SK-N-SH (cell line): Measurements from ENCODE around the gene SCNN1B. TPM values are rescaled to one million over a fixed set of nuclear protein-coding genes. Genes with fewer than 3 reads are reported as not detected.

Source experiments
- CTCF ChIA-PET: fragments of 300-600, 350-600 bp; formaldehyde crosslinking; extraction: SDS; loops from one replicate; lab custom pipeline; 2021; lab: Yijun Ruan, JAX
- POLR2A ChIA-PET: fragments of 350-600 bp; sonication (Branson Sonifier 250); formaldehyde crosslinking; extraction: SDS; loops from one replicate; lab custom pipeline; 2020; ENCODE audit warnings: antibody characterized with exemption, inconsistent platforms; lab: Yijun Ruan, JAX
- DNase-seq: peaks from one replicate; pipeline ENCODE4 v3.0.0; 2012
- H2AFZ ChIP-seq: fragments of 200-600 bp; sonication (generic); 2 replicates; pipeline ENCODE4 v1.8.1; 2016; ENCODE audit warnings: antibody characterized with exemption, mild to moderate bottlenecking, low read depth
- H3F3A ChIP-seq: fragments of 200-600 bp; sonication (generic); replicated peaks from 2 replicates; pipeline ENCODE3; 2016; ENCODE audit warnings: antibody characterized with exemption, mild to moderate bottlenecking; ENCODE audit not compliant: insufficient read depth
- H3K27ac ChIP-seq, 2 experiments: fragments of 200-500 bp in 1 of 2; fragments of 200-600 bp in 1 of 2; sonication (Bioruptor generic) in 1 of 2; sonication (generic), shearing (Covaris generic) in 1 of 2; 2 replicates each; pipeline versions ENCODE4 v1.5.1 to v1.6.1; 2014 to 2016; ENCODE audit warnings: low read depth in 2 of 2, inconsistent platforms in 1 of 2, low read length in 1 of 2, mild to moderate bottlenecking in 1 of 2, mixed read lengths in 1 of 2
- H3K27me3 ChIP-seq: fragments of 200-600 bp; sonication (generic), shearing (Covaris generic); 2 replicates; pipeline ENCODE4 v1.6.1; 2016; ENCODE audit warnings: mixed run types; ENCODE audit not compliant: insufficient read depth
- H3K36me3 ChIP-seq, 2 experiments: fragments of 200-500 bp in 1 of 2; fragments of 200-600 bp in 1 of 2; sonication (Bioruptor generic) in 1 of 2; sonication (generic) in 1 of 2; replicated peaks in 1 of 2; 2 replicates each; pipeline versions ENCODE3 to v1.5.1; 2014 to 2016; ENCODE audit warnings: low read length in 1 of 2, mild to moderate bottlenecking in 1 of 2; ENCODE audit not compliant: insufficient read depth in 2 of 2, control insufficient read depth in 1 of 2
- H3K4me1 ChIP-seq, 2 experiments: fragments of 200-500 bp in 1 of 2; fragments of 200-600 bp in 1 of 2; sonication (Bioruptor generic) in 1 of 2; sonication (generic), shearing (Covaris generic) in 1 of 2; 2 replicates each; pipeline versions ENCODE4 v1.5.1 to v1.6.1; 2014 to 2016; ENCODE audit warnings: low read depth in 1 of 2, low read length in 1 of 2, mixed run types in 1 of 2; ENCODE audit not compliant: insufficient read depth in 2 of 2, control insufficient read depth in 1 of 2
- H3K4me2 ChIP-seq: fragments of 200-600 bp; sonication (generic), shearing (Covaris generic); 2 replicates; pipeline ENCODE4 v1.6.1; 2017; ENCODE audit warnings: mixed run types
- H3K4me3 ChIP-seq, 2 experiments: fragments of 200-500 bp in 1 of 2; fragments of 200-600 bp in 1 of 2; sonication (Bioruptor generic) in 1 of 2; sonication (generic), shearing (Covaris generic) in 1 of 2; 2 replicates each; pipeline versions ENCODE4 v1.5.1 to v1.8.1; 2014 to 2016; ENCODE audit warnings: low read depth in 2 of 2, inconsistent platforms in 1 of 2, low read length in 1 of 2, mild to moderate bottlenecking in 1 of 2, mixed read lengths in 1 of 2, moderate library complexity in 1 of 2
- H3K79me2 ChIP-seq: fragments of 200-600 bp; sonication (generic); 2 replicates; pipeline ENCODE4 v1.8.1; 2017; ENCODE audit warnings: mild to moderate bottlenecking; ENCODE audit not compliant: insufficient read depth
- H3K9ac ChIP-seq: fragments of 200-600 bp; sonication (generic); 2 replicates; pipeline ENCODE4 v1.6.1; 2017; ENCODE audit warnings: mixed run types
- H3K9me2 ChIP-seq: fragments of 200-600 bp; sonication (generic); 2 replicates; pipeline ENCODE4 v1.6.1; 2017; ENCODE audit warnings: mixed run types
- H3K9me3 ChIP-seq: fragments of 200-600 bp; sonication (generic); 2 replicates; pipeline ENCODE4 v1.6.1; 2017; ENCODE audit warnings: mixed run types, mild to moderate bottlenecking, moderate library complexity
- H4K20me1 ChIP-seq: fragments of 200-600 bp; sonication (generic); 2 replicates; pipeline ENCODE4 v1.6.1; 2017; ENCODE audit warnings: mild to moderate bottlenecking, mixed run types; ENCODE audit not compliant: insufficient read depth
- CHD2 ChIP-seq: fragments of 150-350 bp; IDR thresholded peaks from 2 replicates; pipeline ENCODE4 v1.6.1; 2018; ENCODE audit warnings: low read length; ENCODE audit not compliant: partially characterized antibody
- ELF1 ChIP-seq: IDR thresholded peaks from 2 replicates; pipeline ENCODE4 v1.4.0; 2012
- EP300 ChIP-seq, 2 experiments: IDR thresholded peaks; 2 replicates each; pipeline versions ENCODE4 v1.4.0 to v1.6.1; 2012; ENCODE audit warnings: borderline replicate concordance in 1 of 2, low read depth in 1 of 2, low read length in 1 of 2
- EZH2phosphoT487 ChIP-seq: fragments of 200-600 bp; sonication (generic); IDR thresholded peaks from 2 replicates; pipeline ENCODE4 v1.6.1; 2017; ENCODE audit warnings: low read depth, mixed run types, mild to moderate bottlenecking, antibody characterized with exemption, moderate library complexity, borderline replicate concordance
- FOXJ3 ChIP-seq: sonication (generic); formaldehyde crosslinking; IDR thresholded peaks from 2 replicates; pipeline ENCODE4 v1.5.1; 2020; ENCODE audit warnings: mild to moderate bottlenecking, missing genetic modification reagents
- GABPA ChIP-seq: IDR thresholded peaks from 2 replicates; pipeline ENCODE4 v1.4.0; 2012; ENCODE audit warnings: low read depth, mild to moderate bottlenecking
- GATA2 ChIP-seq: sonication (generic); formaldehyde crosslinking; IDR thresholded peaks from 2 replicates; pipeline ENCODE4 v1.5.0; 2020; ENCODE audit warnings: mild to moderate bottlenecking, missing genetic modification reagents
- IRF3 ChIP-seq: fragments of 150-350 bp; IDR thresholded peaks from 2 replicates; pipeline ENCODE4 v1.6.1; 2016; ENCODE audit warnings: mild to moderate bottlenecking, low read depth, low read length
- MAX ChIP-seq: IDR thresholded peaks from 2 replicates; pipeline ENCODE4 v1.4.0; 2012; ENCODE audit warnings: low read depth
- MXI1 ChIP-seq: IDR thresholded peaks from 2 replicates; pipeline ENCODE4 v1.6.1; 2012; ENCODE audit warnings: mild to moderate bottlenecking, low read depth, low read length, improper control_type of control experiment
- PBX3 ChIP-seq: IDR thresholded peaks from 2 replicates; pipeline ENCODE4; 2012
- RCOR1 ChIP-seq: fragments of 150-350 bp; IDR thresholded peaks from 2 replicates; pipeline ENCODE4 v1.6.1; 2017; ENCODE audit warnings: antibody characterized with exemption, low read length
- REST ChIP-seq: IDR thresholded peaks from 2 replicates; pipeline ENCODE4 v1.6.1; 2012; ENCODE audit warnings: mild to moderate bottlenecking, low read depth, low read length, moderate library complexity
- RXRA ChIP-seq: IDR thresholded peaks from 2 replicates; pipeline ENCODE4 v1.4.0; 2012; ENCODE audit warnings: low read depth, mild to moderate bottlenecking, borderline replicate concordance
- SIN3A ChIP-seq: IDR thresholded peaks from 2 replicates; pipeline ENCODE4 v1.6.1; 2012; ENCODE audit warnings: low read depth, mild to moderate bottlenecking, low read length, moderate library complexity, borderline replicate concordance
- TCF12 ChIP-seq: IDR thresholded peaks from 2 replicates; pipeline ENCODE4 v1.4.0; 2012
- YY1 ChIP-seq: IDR thresholded peaks from 2 replicates; pipeline ENCODE4 v1.4.0; 2012; ENCODE audit warnings: low read depth, mild to moderate bottlenecking
- ZBTB33 ChIP-seq: IDR thresholded peaks from 2 replicates; pipeline ENCODE4 v1.4.0; 2012; ENCODE audit warnings: low read depth, borderline replicate concordance
- WGBS: methylation state at CpG from one replicate; pipeline ENCODE4 v1.1.6; 2017; ENCODE audit warnings: low lambda C conversion rate; 5-methylcytosine and 5-hydroxymethylcytosine counted together
- polyA plus RNA-seq, 3 experiments: library from polyadenylated mRNA; depleted of rRNA; stranded (reverse); fragments of >200 nt; gene quantifications; 2 replicates each; pipeline ENCODE4 v1.2.3, GENCODE V29; 2012

Gene SCNN1B
- polyA plus RNA-seq, 1 of the 3 experiments (the other 2 are of a cell fraction): not detected

GRCh38 chr16:23351360-23351759, 49.3 kb downstream of the SCNN1B start:
- H4K20me1 ChIP-seq: no peaks in the 10 kb centered on the region
- no peaks in the 10 kb centered on the region for H3K27me3 ChIP-seq
- TF ChIP-seq GABPA (no peak), RXRA (no peak), MXI1 (no peak), EZH2phosphoT487 (no peak), CHD2 (no peak), YY1 (no peak), ELF1 (no peak)
- TF ChIP-seq, all 33 proteins: peak for 0
- Histone ChIP-seq H3K9me2 (no peaks in the 10 kb centered on the region), H3K4me1 (no peaks in the 10 kb centered on the region), H3K4me3 (no peak overlapping the region), H3K27ac (no peak overlapping the region), H2AFZ (no peak overlapping the region), H3K9ac (no peak overlapping the region), H3K36me3 (no peaks in the 10 kb centered on the region), H3K9me3 (no peaks in the 10 kb centered on the region), H3K4me2 (no peak overlapping the region), H3K79me2 (no peaks in the 10 kb centered on the region), H3F3A (no peaks in the 10 kb centered on the region)
- ChIA-PET POLR2A (no interaction called here), CTCF (no interaction called here)
- 24% methylated on average over 5 of the region's 5 CpGs for WGBS
- no peak for DNase-seq

GRCh38 chr16:23353440-23353839, 51.3 kb downstream of the SCNN1B start:
- H3K27ac ChIP-seq: no peak overlapping the region
- ChIA-PET POLR2A (no interaction called here), CTCF (interaction anchor here (1.6 kb wide), 1 partner anchor 10 kb away, joined by 3 read pairs; no protein-coding TSS in a partner anchor)
- no peaks in the 10 kb centered on the region for H3K9me3 ChIP-seq
- no peak for DNase-seq
- no peaks in the 10 kb centered on the region for H4K20me1 ChIP-seq
- no peaks in the 10 kb centered on the region for H3K4me1 ChIP-seq
- no peaks in the 10 kb centered on the region for H3K9me2 ChIP-seq
- H2AFZ ChIP-seq: no peak overlapping the region
- H3K4me3 ChIP-seq: no peak overlapping the region
- H3K36me3 ChIP-seq: no peaks in the 10 kb centered on the region
- TF ChIP-seq TCF12 (no peak), GATA2 (no peak), EP300 (IDR thresholded peaks at IDR 0.05; ENCODE audit: borderline replicate concordance in 1 of 2, low read depth in 1 of 2, low read length in 1 of 2) (no peak), SIN3A (no peak), ZBTB33 (no peak), RCOR1 (no peak), EZH2phosphoT487 (no peak), MXI1 (no peak), REST (no peak), IRF3 (no peak), MAX (no peak), PBX3 (no peak), FOXJ3 (CRISPR knock-in tag) (no peak)
- TF ChIP-seq, all 33 proteins: peak for 0
- Histone ChIP-seq H3K79me2 (no peaks in the 10 kb centered on the region), H3K4me2 (no peak overlapping the region), H3K27me3 (no peaks in the 10 kb centered on the region), H3F3A (no peaks in the 10 kb centered on the region), H3K9ac (no peak overlapping the region)
